A549 treated with CORT108297 at 1 μM for 4 hours (cell line): Measurements from ENCODE around the gene OR10A7. TPM values are rescaled to one million over a fixed set of nuclear protein-coding genes. Genes with fewer than 3 reads are reported as not detected.

Experiments used
- total RNA-seq: library from RNA; stranded (reverse); fragments of 200-300 nt; extraction: Qiagen RNA extraction; gene quantifications from 5 replicates; pipeline ENCODE4 v1.2.3, GENCODE V29; 2022

Gene OR10A7
- total RNA-seq = not detected in 5 replicates

DNA sequence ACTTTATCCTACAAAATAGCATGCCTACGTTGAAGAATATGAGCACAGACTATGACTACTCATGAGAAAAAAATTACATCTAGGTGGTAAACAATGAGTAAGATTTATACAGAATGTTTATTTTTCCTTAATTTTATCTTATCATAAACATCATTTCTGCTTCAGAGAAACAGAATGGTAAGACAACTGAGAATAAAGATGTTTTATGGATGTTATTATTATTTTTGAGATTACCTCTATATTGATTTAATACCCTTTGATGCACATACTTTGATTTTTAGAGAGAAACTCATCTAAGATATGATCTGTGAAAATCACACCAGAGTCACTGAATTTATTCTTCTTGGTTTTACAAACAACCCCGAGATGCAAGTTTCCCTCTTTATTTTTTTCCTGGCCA is at the start of gene OR10A7:
Gene OR10A7 (plus strand): TSS at position 301 of the 400 bp plus-strand sequence. CDS start 0 bp downstream, at position 301.

DNA sequence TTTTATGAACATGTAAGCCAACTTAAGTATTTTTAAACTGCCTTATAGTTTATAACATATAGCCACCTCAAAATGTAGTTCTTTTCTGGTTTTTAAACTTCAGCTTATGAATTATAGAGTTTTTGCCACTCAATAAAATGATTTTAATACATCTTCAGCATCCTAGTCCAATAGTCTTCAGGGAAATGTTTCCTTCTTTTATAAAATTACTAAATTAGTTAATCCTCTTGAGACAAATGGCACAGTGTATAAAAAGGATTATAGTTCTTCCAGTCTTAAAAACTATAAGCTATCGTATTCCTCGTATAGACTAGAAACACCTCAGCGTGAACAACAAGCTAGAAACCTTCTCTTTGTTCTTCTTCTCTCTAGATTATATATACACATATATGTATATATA is 23.5 kb downstream of the OR10A7 start, which contains the start of gene OR6C74:
Gene OR6C74 (plus strand): TSS at position 301 of the 400 bp plus-strand sequence. CDS start 2,679 bp downstream, outside the sequence.

Other genes starting within 250 kb of the OR10A7 start
- not detected in 5 replicates for gene TESPA1, start 236.3 kb upstream of the OR10A7 start, total RNA-seq
- gene NEUROD4, start 201.1 kb upstream of the OR10A7 start, total RNA-seq = 0.02 TPM in 1 of 5 replicates, not detected in the others
- not detected in 5 replicates for gene OR9K2, start 94.6 kb upstream of the OR10A7 start, total RNA-seq
- not detected in 5 replicates for gene OR6C74, start 23.6 kb downstream of the OR10A7 start, total RNA-seq
- gene OR6C6, start 75.5 kb downstream of the OR10A7 start, total RNA-seq = not detected in 5 replicates
- not detected in 5 replicates for gene OR6C1, start 93.3 kb downstream of the OR10A7 start, total RNA-seq
- not detected in 5 replicates for gene OR6C3, start 109.7 kb downstream of the OR10A7 start, total RNA-seq
- gene OR6C75, start 141.9 kb downstream of the OR10A7 start, total RNA-seq = not detected in 5 replicates
- not detected in 5 replicates for gene OR6C65, start 179.5 kb downstream of the OR10A7 start, total RNA-seq
- not detected in 5 replicates for gene OR6C76, start 205.2 kb downstream of the OR10A7 start, total RNA-seq
- gene OR6C2, start 223.1 kb downstream of the OR10A7 start, total RNA-seq = not detected in 5 replicates
- gene OR6C70, start 249.1 kb downstream of the OR10A7 start, total RNA-seq = not detected in 5 replicates